Measurements from ENCODE around the gene SLC25A13. TPM values are rescaled to one million over a fixed set of nuclear protein-coding genes. Genes with fewer than 3 reads are reported as not detected.

SLC25A13 gene
- total and polyA plus RNA-seq, 3 donors from 2014 or later, result 13.2 to 49.1 (median 35.4) TPM

DNA sequence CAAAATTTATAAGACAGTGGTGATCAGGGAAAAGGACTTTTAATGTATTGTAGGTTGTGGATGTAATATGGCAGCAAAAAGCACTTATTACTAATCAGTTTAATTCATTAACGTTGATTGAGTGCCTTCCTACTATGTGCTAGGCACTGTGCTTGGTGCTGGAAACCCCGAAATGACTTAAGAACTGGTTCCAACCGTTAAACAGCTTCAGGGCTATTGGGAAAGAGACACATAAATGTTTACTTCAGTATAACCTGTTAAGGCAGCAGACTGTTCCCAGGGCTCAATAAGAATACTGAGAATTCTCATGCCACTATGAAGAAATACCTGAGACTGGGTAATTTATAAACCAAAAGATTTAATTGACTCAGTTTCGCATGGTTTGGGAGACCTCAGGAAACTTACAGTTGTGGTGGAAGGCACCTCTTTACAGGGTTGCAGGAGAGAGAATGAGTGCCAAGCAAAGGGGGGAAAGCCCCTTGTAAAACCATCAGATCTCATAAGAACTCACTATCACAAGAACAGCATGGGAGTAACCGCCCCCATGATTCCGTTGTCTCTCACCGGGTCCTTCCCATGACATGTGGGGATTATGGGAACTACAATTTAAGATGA lies 1.1 kb upstream of the SLC25A13 start:
- WGBS, 2 donors, result 79 to 89% methylated on average over 7 of the region's 7 CpGs
- no peak overlapping the region for H3K27ac ChIP-seq

DNA sequence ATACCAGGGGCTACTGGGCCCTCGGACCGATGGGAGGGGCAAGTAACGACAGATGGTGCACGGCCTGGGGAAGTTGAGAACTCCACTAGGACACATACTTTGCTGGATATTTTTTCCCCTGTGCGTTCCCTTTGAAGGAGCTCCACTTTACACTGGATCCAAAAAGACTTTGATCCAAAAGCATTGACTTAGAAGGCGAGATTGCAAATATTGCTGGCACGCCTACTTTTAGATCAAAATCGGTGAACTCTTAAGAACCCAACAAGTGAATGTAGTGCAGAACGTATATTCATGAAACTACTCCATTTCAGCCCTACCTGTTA lies 436 bp upstream of the SLC25A13 start:
- no peaks in the 10 kb centered on the region for H3K36me3 ChIP-seq (ENCODE audit: low read depth, missing control alignments)
- TF ChIP-seq POLR2A (IDR thresholded peaks at IDR 0.05), result no peak
- TF ChIP-seq, protein P1, sequence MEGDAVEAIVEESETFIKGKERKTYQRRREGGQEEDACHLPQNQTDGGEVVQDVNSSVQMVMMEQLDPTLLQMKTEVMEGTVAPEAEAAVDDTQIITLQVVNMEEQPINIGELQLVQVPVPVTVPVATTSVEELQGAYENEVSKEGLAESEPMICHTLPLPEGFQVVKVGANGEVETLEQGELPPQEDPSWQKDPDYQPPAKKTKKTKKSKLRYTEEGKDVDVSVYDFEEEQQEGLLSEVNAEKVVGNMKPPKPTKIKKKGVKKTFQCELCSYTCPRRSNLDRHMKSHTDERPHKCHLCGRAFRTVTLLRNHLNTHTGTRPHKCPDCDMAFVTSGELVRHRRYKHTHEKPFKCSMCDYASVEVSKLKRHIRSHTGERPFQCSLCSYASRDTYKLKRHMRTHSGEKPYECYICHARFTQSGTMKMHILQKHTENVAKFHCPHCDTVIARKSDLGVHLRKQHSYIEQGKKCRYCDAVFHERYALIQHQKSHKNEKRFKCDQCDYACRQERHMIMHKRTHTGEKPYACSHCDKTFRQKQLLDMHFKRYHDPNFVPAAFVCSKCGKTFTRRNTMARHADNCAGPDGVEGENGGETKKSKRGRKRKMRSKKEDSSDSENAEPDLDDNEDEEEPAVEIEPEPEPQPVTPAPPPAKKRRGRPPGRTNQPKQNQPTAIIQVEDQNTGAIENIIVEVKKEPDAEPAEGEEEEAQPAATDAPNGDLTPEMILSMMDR (IDR thresholded peaks at IDR 0.05), result no peak
- no peak for DNase-seq
- intact Hi-C loops (cut with DNase I; ENCODE audit: low total_unique reads), result no loop called here
- H3K4me1 ChIP-seq, result peaks cover 12% of the 10 kb centered on the region
- no peaks in the 10 kb centered on the region for H3K27me3 ChIP-seq
- WGBS, 2 donors, result 24 to 25% methylated on average over 9 of the region's 9 CpGs
- H3K9me3 ChIP-seq, result no peaks in the 10 kb centered on the region
- peak overlapping the region; percentile 95 to 98 for H3K4me3 ChIP-seq
- H3K27ac ChIP-seq, result peak overlapping the region; percentile 96 to 98

More for the DNA sequence above, 1.1 kb upstream of the SLC25A13 start:
- DNase-seq, result no peak
- TF ChIP-seq, protein P1 (IDR thresholded peaks at IDR 0.05), result no peak
- no peak for TF ChIP-seq POLR2A (IDR thresholded peaks at IDR 0.05)
- intact Hi-C loops (cut with DNase I; ENCODE audit: low total_unique reads), result no loop called here
- no peaks in the 10 kb centered on the region for H3K36me3 ChIP-seq (ENCODE audit: low read depth, missing control alignments)
- H3K4me3 ChIP-seq, result no peak overlapping the region
- H3K9me3 ChIP-seq, result no peaks in the 10 kb centered on the region
- H3K27me3 ChIP-seq, result no peaks in the 10 kb centered on the region
- H3K4me1 ChIP-seq, result peaks cover 12% of the 10 kb centered on the region

DNA sequence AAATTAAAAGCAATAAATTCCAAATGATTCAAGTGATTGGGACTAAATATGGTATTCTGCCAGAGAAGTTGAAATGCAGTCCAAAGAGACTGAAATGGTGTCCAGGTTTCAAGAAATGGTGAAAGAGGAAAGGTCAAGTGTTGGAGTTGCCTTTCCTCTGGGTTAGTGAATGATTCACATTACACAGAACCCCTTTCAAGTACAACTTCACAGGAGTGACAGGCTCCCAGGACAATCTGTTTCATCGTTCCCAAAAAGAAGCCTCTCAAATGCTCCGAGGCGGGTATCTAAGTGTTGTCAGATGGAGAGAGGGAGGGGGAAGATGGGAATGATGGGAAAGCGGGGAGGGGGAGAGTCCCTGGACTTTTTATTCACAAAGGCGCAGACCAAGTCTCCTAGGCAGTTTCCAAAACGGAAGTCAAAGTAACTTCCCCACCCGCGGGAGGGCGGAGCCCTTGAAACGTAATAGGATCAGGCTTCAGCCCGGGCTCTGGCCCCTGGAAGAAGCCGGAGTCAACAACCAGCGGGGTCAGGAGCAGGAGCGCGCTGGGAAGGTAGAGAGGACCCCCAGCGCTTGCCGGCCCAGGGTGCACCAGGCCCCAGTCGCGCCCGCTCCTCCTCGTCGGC lies 754 bp downstream of the SLC25A13 start:
- intact Hi-C loops (cut with DNase I; ENCODE audit: low total_unique reads), result no loop called here
- Histone ChIP-seq H3K4me3 (peak overlapping the region; percentile 95 to 98), H3K4me1 (peaks cover 12% of the 10 kb centered on the region), H3K27ac (peak overlapping the region; percentile 96 to 98), H3K9me3 (no peaks in the 10 kb centered on the region), H3K36me3 (ENCODE audit: low read depth, missing control alignments) (no peaks in the 10 kb centered on the region), H3K27me3 (no peaks in the 10 kb centered on the region)
- TF ChIP-seq POLR2A (IDR thresholded peaks at IDR 0.05), result no peak
- TF ChIP-seq, protein P1 (IDR thresholded peaks at IDR 0.05), result no peak
- peak; percentile 93 for DNase-seq
- WGBS, 2 donors, result 0 to 1% methylated on average over 17 to 22 of the region's 22 CpGs

DNA sequence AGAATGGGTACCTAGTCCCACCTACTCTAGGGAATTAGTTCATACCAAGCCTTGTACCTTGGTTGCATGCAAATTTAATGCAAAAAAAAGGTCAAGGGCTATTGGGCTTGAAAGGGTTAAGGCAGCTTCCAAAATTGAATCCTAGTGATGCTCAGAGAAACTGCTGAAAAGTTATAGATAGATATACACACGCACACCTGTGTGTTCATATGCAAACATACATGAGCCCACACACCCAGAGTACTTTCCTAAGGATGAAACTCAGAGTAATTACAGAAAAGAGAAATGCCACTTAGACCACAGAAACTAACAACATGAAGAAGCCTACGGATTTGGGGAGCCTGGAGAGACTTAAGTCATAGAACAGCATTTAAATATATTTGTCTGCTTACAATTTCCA lies 1.5 kb downstream of the SLC25A13 start:
- H3K36me3 ChIP-seq (ENCODE audit: low read depth, missing control alignments), result no peaks in the 10 kb centered on the region
- 17 to 19% methylated on average over 2 of the region's 2 CpGs for WGBS, 2 donors
- no peak for DNase-seq
- no peak for TF ChIP-seq POLR2A (IDR thresholded peaks at IDR 0.05)
- TF ChIP-seq, protein P1 (IDR thresholded peaks at IDR 0.05), result no peak
- intact Hi-C loops (cut with DNase I; ENCODE audit: low total_unique reads), result no loop called here
- H3K9me3 ChIP-seq, result no peaks in the 10 kb centered on the region
- no peaks in the 10 kb centered on the region for H3K27me3 ChIP-seq
- H3K4me3 ChIP-seq, result no peak overlapping the region
- H3K4me1 ChIP-seq, result peaks cover 12% of the 10 kb centered on the region
- peak overlapping the region in 1 of 2 donors; percentile 96 for H3K27ac ChIP-seq

DNA sequence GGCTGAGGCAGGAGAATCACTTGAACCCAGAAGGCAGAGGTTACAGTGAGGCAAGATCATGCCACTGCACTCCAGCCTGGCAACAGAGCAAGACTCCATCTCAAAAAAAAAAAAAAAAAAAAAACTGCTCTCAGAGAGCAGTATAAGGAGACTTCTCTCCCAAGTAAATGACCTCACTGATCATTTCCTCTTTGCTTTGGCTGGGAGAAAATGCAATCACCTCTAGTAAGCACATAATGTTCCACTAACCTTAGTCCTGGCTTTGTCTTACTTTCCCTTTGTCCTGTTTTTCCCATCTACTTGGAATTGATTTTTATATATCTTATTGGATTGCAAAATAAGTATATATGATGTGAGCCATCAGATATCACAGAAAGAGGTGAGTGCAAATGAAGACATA lies 2.5 kb downstream of the SLC25A13 start:
- Histone ChIP-seq H3K36me3 (ENCODE audit: low read depth, missing control alignments) (no peaks in the 10 kb centered on the region), H3K4me1 (peaks cover 12% of the 10 kb centered on the region), H3K27me3 (no peaks in the 10 kb centered on the region), H3K9me3 (no peaks in the 10 kb centered on the region), H3K4me3 (no peak overlapping the region), H3K27ac (peak overlapping the region in 1 of 2 donors; percentile 96)
- intact Hi-C loops (cut with DNase I; ENCODE audit: low total_unique reads), result no loop called here
- DNase-seq, result no peak
- TF ChIP-seq POLR2A (IDR thresholded peaks at IDR 0.05), result no peak
- TF ChIP-seq, protein P1 (IDR thresholded peaks at IDR 0.05), result no peak

All from testis (tissue), 3 donors.